Amniotic epithelial cell (primary cell): Measurements from ENCODE around the gene ILK.

Experiments used
- DNase-seq: peaks from one replicate; pipeline ENCODE4 v3.0.0-alpha.2; 2010; ENCODE audit warnings: low read depth

The ILK gene

DNA sequence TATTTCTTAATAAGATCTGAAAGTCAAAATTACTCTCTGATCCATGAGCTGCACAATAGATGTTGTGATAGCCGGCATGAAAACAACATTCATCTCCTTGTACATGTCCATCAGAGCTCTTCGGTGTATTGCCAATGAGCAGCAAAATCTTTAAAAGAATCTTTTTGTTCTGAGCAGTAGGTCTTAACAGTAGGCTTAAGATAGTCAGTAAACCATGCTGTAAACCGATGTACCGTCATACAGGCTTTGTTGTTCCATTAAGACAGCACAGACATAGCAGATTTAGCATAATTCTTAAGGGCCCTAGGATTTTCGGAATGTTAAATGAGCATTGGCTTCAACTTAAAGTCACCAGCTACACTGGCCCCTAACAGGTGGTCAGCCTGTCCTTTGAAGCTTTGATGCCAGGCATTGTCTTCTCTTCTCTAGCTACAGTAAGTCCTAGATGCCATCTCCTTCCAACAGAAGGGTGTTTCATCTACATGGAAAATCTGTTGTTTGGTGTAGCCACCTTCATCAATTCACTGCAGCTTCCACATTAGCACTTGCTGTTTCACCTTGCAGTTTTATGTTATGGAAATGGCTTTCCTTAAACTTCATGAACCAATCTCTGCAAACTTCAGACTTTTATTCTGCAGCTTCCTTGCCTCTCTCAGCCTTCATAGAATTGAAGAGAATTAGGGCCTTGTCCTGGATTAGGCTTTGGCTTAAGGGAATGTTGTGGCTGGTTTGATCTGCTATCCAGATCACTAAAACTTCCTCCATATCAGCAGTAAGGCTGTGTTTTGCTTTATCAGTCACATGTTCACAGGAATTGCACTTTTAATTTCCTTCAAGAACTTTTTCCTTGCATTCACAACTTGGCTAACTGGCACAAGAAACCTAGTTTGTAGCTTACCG, 28.5 kb upstream of the ILK start:
- DNase-seq = no peak

DNA sequence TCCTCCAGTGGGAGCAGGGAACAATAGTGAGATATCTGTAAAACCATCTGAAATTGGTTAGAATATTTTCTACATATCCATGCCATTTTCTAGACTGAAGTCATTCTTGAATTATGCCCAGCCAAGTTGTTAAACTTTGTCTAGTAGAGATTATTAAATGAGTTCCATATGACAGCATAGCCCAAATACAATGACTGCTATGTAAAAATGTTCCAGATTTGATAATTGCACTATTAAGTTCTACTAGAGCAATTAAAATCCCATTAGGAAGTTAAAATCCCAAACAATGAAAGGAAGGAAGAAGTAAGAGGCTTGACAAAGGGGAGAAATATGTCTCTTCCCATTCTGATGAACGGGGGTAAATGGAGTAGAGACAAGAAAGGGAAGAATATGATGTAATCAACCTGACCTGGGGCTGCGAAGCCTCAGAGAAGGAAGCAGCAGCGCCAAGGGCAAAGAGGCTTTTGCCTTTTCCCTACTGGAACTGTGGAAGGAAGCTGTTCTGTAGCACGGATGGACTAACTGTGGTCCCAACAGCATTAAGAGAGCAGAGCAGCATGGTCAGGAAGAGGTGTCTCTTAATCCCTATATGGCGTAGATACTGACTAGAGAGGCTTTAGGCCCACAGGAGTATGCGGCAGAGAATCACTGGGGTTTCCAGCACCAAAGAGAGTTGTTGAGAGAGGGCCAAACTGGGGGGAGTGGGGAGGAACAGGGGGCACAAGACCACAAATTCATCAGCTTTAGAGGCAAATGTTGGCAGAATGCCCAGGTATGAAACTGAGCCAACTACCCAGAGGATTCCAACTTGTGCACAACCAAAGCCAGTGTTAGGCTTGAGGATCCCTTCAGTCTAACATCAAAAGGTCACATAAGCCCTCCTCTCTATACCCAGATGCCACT, 26.9 kb upstream of the ILK start:
- peak; percentile 86 for DNase-seq

DNA sequence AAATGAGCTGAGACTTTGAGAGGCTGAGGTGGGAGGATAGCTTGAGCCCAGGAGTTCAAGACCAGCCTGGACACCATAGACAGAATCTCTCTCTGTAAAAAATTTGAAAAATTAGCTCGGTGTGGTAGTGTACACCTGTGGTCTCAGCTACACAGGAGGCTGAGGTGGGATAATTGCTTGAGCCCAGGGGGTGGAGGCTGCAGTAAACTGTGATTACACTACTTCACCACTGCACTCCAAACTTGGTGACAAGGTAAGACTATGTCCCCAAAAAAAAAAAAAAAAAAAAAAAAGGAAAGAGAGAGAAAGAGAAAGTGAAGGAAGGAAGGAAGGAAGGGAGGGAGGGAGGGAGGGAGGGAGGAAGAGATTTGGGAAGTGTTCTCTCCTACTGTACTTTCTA, 25.4 kb upstream of the ILK start:
- DNase-seq = no peak

GRCh38 chr11:6579681-6580080, 23.9 kb upstream of the ILK start:
- no peak for DNase-seq

DNA sequence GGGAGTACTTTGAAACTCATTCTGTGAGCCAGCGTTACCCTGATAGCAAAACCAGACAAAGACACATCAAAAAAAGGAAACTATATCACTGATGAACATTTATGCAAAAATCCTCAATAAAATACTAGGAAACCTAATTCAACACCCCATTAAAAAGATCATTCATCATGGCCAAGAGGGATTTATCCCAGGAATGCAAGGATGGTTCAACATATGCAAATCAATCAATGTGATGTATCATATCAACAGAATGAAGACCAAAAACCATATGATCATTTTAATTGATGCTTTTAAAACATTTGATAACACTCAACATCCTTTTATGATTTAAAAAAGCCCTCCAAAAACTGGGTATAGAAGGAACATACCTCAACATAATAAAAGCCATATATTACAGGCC, 20.0 kb upstream of the ILK start:
- no peak for DNase-seq

- no peak for DNase-seq
Measured at GRCh38 chr11:6584528-6584927, 19.0 kb upstream of the ILK start.

DNA sequence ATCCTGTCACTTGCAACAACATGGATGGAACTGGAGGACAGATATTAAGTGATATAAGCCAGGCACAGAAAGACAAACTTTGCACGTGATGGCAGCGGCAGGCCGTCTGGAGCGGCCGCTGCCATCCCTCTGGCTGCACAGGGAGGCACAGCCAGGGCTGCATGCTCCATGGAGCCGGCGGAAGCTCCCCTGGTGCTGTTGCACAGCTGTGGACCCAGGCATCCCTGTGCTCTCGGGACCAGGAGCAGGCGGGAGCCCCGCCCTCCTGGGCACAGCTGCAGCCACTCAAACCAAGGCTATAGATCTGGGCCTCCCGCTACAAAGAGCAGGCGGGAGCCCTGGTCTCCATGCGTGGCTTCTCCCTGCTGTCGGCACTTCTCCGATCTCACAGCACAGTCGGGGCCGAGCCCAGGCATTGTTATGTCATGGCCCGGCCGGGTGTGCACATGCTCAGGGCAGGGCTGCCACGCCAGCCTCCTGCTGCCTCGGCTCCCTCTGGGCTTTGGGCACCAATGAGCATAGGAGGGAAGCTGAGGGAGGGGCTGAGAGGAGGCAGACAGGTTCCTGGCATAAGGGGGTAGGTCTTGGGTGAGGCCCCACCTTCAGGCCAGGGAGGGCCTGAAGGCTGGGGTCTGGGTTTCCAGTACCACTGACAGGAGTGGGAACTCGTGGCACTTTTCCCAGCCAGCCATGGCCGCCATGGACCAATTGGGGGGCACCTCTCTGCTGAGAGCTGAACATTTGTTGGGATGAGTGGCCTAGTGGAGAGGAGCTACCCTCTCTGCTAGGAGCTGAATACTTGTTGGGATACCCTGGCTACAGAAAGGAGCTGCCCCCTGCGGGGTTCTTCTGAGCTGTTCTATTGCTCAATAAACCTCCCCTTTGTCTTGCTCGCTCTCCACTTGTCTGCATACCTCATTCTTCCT, 16.9 kb upstream of the ILK start:
- DNase-seq = no peak

DNA sequence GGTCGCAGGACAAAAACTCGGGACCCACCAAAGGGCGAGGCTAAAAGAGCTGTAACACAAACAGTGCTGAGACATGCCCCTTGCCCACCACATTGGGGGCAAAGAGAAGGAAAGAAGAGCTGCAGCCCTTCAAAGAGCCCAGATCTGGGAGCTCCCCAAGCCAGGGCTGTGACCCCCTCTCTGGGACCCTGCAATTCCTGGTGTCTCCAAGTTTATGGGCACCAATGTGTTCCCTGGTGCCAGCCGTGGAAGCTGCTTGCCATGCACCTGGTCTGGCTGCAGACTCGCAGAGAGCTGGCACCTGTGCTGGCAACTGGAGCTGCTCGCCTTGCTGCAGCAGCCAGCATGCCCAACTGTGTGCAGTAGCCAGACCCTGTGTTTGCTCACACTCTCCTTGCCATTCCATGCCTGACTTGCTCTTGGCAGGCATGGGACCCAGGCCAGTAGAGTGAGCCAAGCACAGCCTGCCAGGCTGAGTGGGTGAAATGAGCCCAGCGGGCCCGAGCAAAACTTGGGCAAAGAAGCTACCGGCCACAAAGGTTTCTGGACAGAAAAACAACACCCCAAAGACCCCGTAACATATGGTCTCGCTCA, 16.1 kb upstream of the ILK start:
- DNase-seq = no peak

- no peak for DNase-seq
Measured at GRCh38 chr11:6588018-6588417, 15.6 kb upstream of the ILK start.

GRCh38 chr11:6594142-6594768, 9.3 kb upstream of the ILK start:
- no peak for DNase-seq

DNA sequence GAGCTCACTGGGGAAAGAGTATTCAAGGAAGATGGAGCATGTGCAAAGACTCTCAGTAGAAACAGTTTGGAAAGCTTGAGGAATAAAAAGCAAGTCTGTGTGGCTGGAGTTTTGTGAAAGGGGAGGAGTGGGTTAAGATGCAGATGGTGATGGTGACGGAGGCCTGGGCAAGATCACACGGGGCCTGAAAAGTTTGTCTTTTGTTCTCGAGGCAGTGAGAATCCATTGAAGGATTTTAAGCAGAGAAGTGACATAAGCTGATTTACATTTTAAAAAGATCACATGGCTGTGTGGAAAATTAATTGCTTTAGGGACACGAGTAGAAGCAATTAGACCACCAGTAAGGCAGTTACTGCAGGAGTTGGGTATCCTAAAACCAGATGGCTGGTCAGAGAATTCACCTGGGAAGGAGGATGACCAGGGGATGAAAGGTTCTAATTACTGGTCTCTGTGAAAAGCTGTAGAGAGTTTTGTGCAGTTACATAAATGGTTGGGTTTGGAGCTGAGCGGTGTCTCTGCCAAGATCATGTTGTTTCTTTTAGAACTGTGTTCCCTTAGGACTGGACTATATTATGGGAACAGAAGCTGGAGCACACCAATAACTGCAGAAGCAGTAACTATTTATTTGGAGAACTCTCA, 7.2 kb upstream of the ILK start:
- no peak for DNase-seq

DNA sequence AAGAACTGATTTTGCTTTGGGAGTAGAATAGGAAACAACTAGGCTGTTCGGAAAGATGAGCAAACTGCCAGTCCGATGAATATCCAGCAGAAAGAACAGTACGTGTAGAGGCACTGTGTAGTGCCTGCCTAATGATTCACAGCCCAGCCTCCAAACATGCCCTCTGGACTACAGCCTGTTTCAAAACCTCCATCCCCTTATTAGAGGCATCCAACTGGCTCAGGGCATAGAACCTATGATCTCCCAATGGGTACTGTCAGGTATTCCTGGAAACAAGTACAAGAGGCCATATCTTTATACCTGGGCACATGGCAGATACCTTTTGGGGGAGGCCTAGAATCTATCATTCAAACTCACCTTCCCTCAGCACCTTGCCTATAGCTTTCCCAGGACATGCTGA, 5.0 kb upstream of the ILK start:
- DNase-seq = no peak

GRCh38 chr11:6599449-6599848, 4.1 kb upstream of the ILK start:
- DNase-seq = no peak

DNA sequence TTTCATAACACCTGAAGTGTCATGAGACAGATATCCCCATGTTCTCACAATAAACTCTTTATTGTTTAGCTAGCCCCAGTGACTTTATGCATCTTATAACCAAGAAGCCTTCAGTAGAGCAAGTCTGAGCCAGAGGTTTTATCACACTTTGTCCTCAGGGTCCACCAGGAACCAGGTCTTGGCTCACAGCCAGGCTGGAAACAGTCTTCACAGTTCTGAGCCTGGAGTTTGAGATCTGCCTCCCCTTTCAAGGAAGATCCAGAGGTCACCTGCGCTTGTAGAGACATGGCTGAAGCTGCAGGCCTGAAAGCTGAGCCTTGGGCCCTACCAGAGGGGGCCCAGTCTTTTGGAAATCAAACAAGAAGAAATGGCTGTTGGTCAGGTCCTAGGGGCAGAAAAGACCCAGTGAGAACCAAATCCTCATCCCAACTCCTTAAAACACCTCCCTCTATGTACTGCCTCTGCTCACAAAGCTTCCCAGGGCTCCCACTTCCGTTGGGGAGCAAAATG, 3.6 kb upstream of the ILK start:
- DNase-seq = no peak

DNA sequence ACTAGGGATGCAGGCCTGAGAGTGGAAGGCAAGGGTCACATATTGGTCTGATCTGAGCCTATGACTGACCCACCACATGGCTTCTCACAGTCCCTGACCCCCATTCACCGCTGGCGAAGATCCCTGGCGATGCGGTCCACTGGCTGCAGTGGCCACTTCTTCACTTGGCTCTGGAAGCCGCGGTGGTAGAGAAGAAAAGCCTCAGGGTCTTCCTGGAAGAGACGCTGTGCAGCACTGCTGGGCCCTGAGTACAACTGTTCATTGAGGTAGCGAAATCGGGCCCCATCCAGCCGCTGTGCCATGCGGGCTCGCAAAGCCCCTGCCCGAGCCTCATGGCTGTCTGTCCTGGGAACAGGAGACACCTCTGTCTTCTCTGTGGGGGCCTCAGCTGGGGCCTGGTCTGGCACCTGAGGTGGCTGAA, 2.5 kb upstream of the ILK start:
- no peak for DNase-seq

GRCh38 chr11:6602096-6602940, 1.3 kb upstream of the ILK start:
- no peak for DNase-seq

- peak; percentile 55 for DNase-seq
Measured at GRCh38 chr11:6604081-6604626, 580 bp downstream of the ILK start.

- no peak for DNase-seq
Measured at GRCh38 chr11:6604790-6605189, 1.2 kb downstream of the ILK start.
